Transverse colon (tissue), 3 donors: Measurements from ENCODE around the gene CDC6.

Experiments
- CTCF ChIP-seq, 5 experiments: fragments of 200-600 bp in 3 of 5; fragments of 450-650 bp in 2 of 5; sonication (generic) in 3 of 5; IDR thresholded peaks; 1 replicate in 2 of 5; 2 replicates in 3 of 5; pipeline ENCODE4 v1.5.1; 2016 to 2017; ENCODE audit warnings: antibody characterized with exemption in 5 of 5, inconsistent platforms in 3 of 5, mild to moderate bottlenecking in 2 of 5, moderate library complexity in 1 of 5
- EP300 ChIP-seq: sonication (generic); formaldehyde crosslinking; IDR thresholded peaks from one replicate; pipeline ENCODE4 v1.6.1; 2017; ENCODE audit warnings: antibody characterized with exemption, low read depth
- POLR2A ChIP-seq: fragments of 450-650 bp; IDR thresholded peaks from one replicate; pipeline ENCODE4 v1.6.1; 2016; ENCODE audit warnings: antibody characterized with exemption, mild to moderate bottlenecking, moderate library complexity

GRCh38 chr17:40344421-40345160 is 56.9 kb downstream of the CDC6 start:
- no peak for TF ChIP-seq EP300
- TF ChIP-seq CTCF (IDR thresholded peaks at IDR 0.05): no peak
- TF ChIP-seq POLR2A: no peak
